Measurements from ENCODE around the gene EREG. TPM values are rescaled to one million over a fixed set of nuclear protein-coding genes. Genes with fewer than 3 reads are reported as not detected.

The EREG gene
- total and polyA plus RNA-seq, 2 donors (not counting 1 experiment from before 2014, with no cell fraction given), result 0.33 TPM; not detected in 1

- Histone ChIP-seq H3K4me2 (replicated peaks; ENCODE audit: low read depth, low read length, poor library complexity, severe bottlenecking) (no peak overlapping the region), H2AFZ (ENCODE audit: insufficient read depth, low read depth, low read length, poor library complexity, severe bottlenecking) (no peak overlapping the region), H3K4me3 (ENCODE audit: control extremely low read depth in 1 of 5, extremely low read depth in 1 of 5, insufficient read depth in 1 of 5, low read depth in 2 of 5, low read length in 4 of 5) (no peak overlapping the region), H3K36me3 (replicated peaks in 1 of 2; ENCODE audit: control extremely low read depth in 1 of 2, control insufficient read depth in 1 of 2, extremely low read depth in 1 of 2, insufficient read depth in 2 of 2, low read length in 1 of 2) (no peaks in the 10 kb centered on the region), H3K9ac (ENCODE audit: low read length) (no peak overlapping the region), H3K27ac (ENCODE audit: low read length in 2 of 2) (no peak overlapping the region), H3K79me2 (ENCODE audit: control insufficient read depth, insufficient read depth, low read length) (no peaks in the 10 kb centered on the region), H3K9me3 (ENCODE audit: control extremely low read depth in 1 of 3, control insufficient read depth in 2 of 3, insufficient read depth in 1 of 3, low read length in 2 of 3) (no peaks in the 10 kb centered on the region), H4K20me1 (ENCODE audit: control insufficient read depth, insufficient read depth, low read length, poor library complexity, severe bottlenecking) (no peaks in the 10 kb centered on the region), H3K4me1 (ENCODE audit: control insufficient read depth in 2 of 2, insufficient read depth in 2 of 2, low read length in 2 of 2) (no peaks in the 10 kb centered on the region), H3K27me3 (replicated peaks in 1 of 4; ENCODE audit: control extremely low read depth in 1 of 4, control insufficient read depth in 3 of 4, insufficient read depth in 4 of 4, low read length in 3 of 4) (peaks cover 0 to 3% (median 0%) of the 10 kb centered on the region in 4 experiments)
- H3K4me3 Mint-ChIP-seq, result no peak overlapping the region
- H3K9me3 Mint-ChIP-seq (ENCODE audit: insufficient read depth), result no peaks in the 10 kb centered on the region
- ChIA-PET CTCF (no interaction called here), POLR2A (no interaction called here)
- ATAC-seq (ENCODE audit: low read depth) (no peak), DNase-seq (no peak)
- intact Hi-C loops (cut with micrococcal nuclease), result no loop called here
- TF ChIP-seq CTCF (IDR thresholded peaks at IDR 0.05) (no peak), EZH2 (IDR thresholded peaks at IDR 0.05; ENCODE audit: borderline replicate concordance, insufficient read depth, low read depth, low read length, poor library complexity, severe bottlenecking) (no peak)
- no peaks in the 10 kb centered on the region for H3K4me1 Mint-ChIP-seq
- no peak overlapping the region for H3K27ac Mint-ChIP-seq
- no CpG with 5 or more reads among the region's 3 CpGs for WGBS (ENCODE audit: insufficient coverage)
- peaks cover 19% of the 10 kb centered on the region for H3K27me3 Mint-ChIP-seq
Observed at GRCh38 chr4:74415602-74416300, 50.8 kb downstream of the EREG start.

- no peaks in the 10 kb centered on the region for H3K9me3 Mint-ChIP-seq (ENCODE audit: insufficient read depth)
- Histone ChIP-seq H3K9ac (ENCODE audit: low read length) (no peak overlapping the region), H3K4me3 (ENCODE audit: control extremely low read depth in 1 of 5, extremely low read depth in 1 of 5, insufficient read depth in 1 of 5, low read depth in 2 of 5, low read length in 4 of 5) (no peak overlapping the region), H3K27ac (ENCODE audit: low read length in 2 of 2) (no peak overlapping the region), H3K9me3 (ENCODE audit: control extremely low read depth in 1 of 3, control insufficient read depth in 2 of 3, insufficient read depth in 1 of 3, low read length in 2 of 3) (no peaks in the 10 kb centered on the region), H4K20me1 (ENCODE audit: control insufficient read depth, insufficient read depth, low read length, poor library complexity, severe bottlenecking) (no peaks in the 10 kb centered on the region), H3K27me3 (replicated peaks in 1 of 4; ENCODE audit: control extremely low read depth in 1 of 4, control insufficient read depth in 3 of 4, insufficient read depth in 4 of 4, low read length in 3 of 4) (peaks cover 0 to 3% (median 0%) of the 10 kb centered on the region in 4 experiments), H3K36me3 (replicated peaks in 1 of 2; ENCODE audit: control extremely low read depth in 1 of 2, control insufficient read depth in 1 of 2, extremely low read depth in 1 of 2, insufficient read depth in 2 of 2, low read length in 1 of 2) (no peaks in the 10 kb centered on the region), H3K79me2 (ENCODE audit: control insufficient read depth, insufficient read depth, low read length) (no peaks in the 10 kb centered on the region), H2AFZ (ENCODE audit: insufficient read depth, low read depth, low read length, poor library complexity, severe bottlenecking) (no peak overlapping the region), H3K4me1 (ENCODE audit: control insufficient read depth in 2 of 2, insufficient read depth in 2 of 2, low read length in 2 of 2) (no peaks in the 10 kb centered on the region), H3K4me2 (replicated peaks; ENCODE audit: low read depth, low read length, poor library complexity, severe bottlenecking) (no peak overlapping the region)
- H3K27me3 Mint-ChIP-seq, result peaks cover 29% of the 10 kb centered on the region
- 92% methylated on average over 4 of the region's 6 CpGs for WGBS (ENCODE audit: insufficient coverage)
- TF ChIP-seq CTCF (IDR thresholded peaks at IDR 0.05), result no peak
- no peak for TF ChIP-seq EZH2 (IDR thresholded peaks at IDR 0.05; ENCODE audit: borderline replicate concordance, insufficient read depth, low read depth, low read length, poor library complexity, severe bottlenecking)
- ATAC-seq (ENCODE audit: low read depth) (no peak), DNase-seq (no peak)
- no peak overlapping the region for H3K4me3 Mint-ChIP-seq
- ChIA-PET POLR2A (no interaction called here), CTCF (interaction anchor here (1.1 kb wide), 1 partner anchor 41 kb away, joined by 3 read pairs; no protein-coding TSS in a partner anchor)
- no peak overlapping the region for H3K27ac Mint-ChIP-seq
- intact Hi-C loops (cut with micrococcal nuclease), result no loop called here
- H3K4me1 Mint-ChIP-seq, result no peaks in the 10 kb centered on the region
Observed at GRCh38 chr4:74418063-74418670, 53.2 kb downstream of the EREG start.
